Astrocyte of the spinal cord (primary cell): ENCODE measurements around the gene CFAP20DC.

Experiments
- DNase-seq: peaks from one replicate; pipeline ENCODE4 v3.0.0; 2011; ENCODE audit warnings: low read depth, low spot score
- H3K4me3 ChIP-seq: 2 replicates; pipeline ENCODE4 v1.5.1; 2011; ENCODE audit warnings: low read depth, mild to moderate bottlenecking, low read length, moderate library complexity
- CTCF ChIP-seq: IDR thresholded peaks from 2 replicates; pipeline ENCODE4 v1.5.1; 2012; ENCODE audit warnings: low read depth, mild to moderate bottlenecking, low read length, inconsistent platforms
- in situ Hi-C: cut with HindIII; loops from 2 replicates; pipeline ENCODE4 v1.10.0; 2017; ENCODE audit warnings: low sequenced_read_pairs

Gene CFAP20DC

GRCh38 chr3:58799271-58799670, 250.6 kb downstream of the CFAP20DC start:
- TF ChIP-seq CTCF: no peak
- DNase-seq: no peak
- no peak overlapping the region for H3K4me3 ChIP-seq
- in situ Hi-C loops: no loop called here

GRCh38 chr3:58798312-58798711, 251.5 kb downstream of the CFAP20DC start:
- DNase-seq: no peak
- H3K4me3 ChIP-seq: no peak overlapping the region
- in situ Hi-C loops: no loop called here
- no peak for TF ChIP-seq CTCF

GRCh38 chr3:58794750-58795149, 255.1 kb downstream of the CFAP20DC start:
- DNase-seq: no peak
- TF ChIP-seq CTCF: no peak
- no peak overlapping the region for H3K4me3 ChIP-seq
- in situ Hi-C loops: no loop called here

- DNase-seq: no peak
- no peak for TF ChIP-seq CTCF
- in situ Hi-C loops: no loop called here
- no peak overlapping the region for H3K4me3 ChIP-seq
These were observed 255.9 kb downstream of the CFAP20DC start for GRCh38 chr3:58793938-58794337.

GRCh38 chr3:58792921-58793451, 256.8 kb downstream of the CFAP20DC start:
- DNase-seq: no peak
- in situ Hi-C loops: no loop called here
- no peak for TF ChIP-seq CTCF
- no peak overlapping the region for H3K4me3 ChIP-seq

GRCh38 chr3:58789385-58789784, 260.4 kb downstream of the CFAP20DC start:
- no peak for DNase-seq
- TF ChIP-seq CTCF: no peak
- H3K4me3 ChIP-seq: no peak overlapping the region
- in situ Hi-C loops: no loop called here

GRCh38 chr3:58784888-58785287, 264.9 kb downstream of the CFAP20DC start:
- DNase-seq: no peak
- in situ Hi-C loops: no loop called here
- no peak for TF ChIP-seq CTCF
- H3K4me3 ChIP-seq: no peak overlapping the region
